Measurements from ENCODE around the gene DSTN.
"Not testable (repeated sequence)": the region's sequence is repeated elsewhere in the genome, so short reads cannot be mapped to it uniquely, and the experiment has no call there.

Gene DSTN

GRCh38 chr20:17653835-17654648 lies 84.2 kb downstream of the DSTN start:
- DNase-seq, result no peak

- no peak for DNase-seq
Measured at GRCh38 chr20:17654649-17655285, 84.9 kb downstream of the DSTN start.

- DNase-seq, result no peak
Measured at GRCh38 chr20:17655286-17655651, 85.4 kb downstream of the DSTN start.

GRCh38 chr20:17655865-17656479 lies 86.1 kb downstream of the DSTN start:
- DNase-seq, result no peak

GRCh38 chr20:17657079-17657825 lies 87.4 kb downstream of the DSTN start:
- DNase-seq, result no peak

GRCh38 chr20:17657898-17658647 lies 88.2 kb downstream of the DSTN start:
- no peak for DNase-seq

GRCh38 chr20:17658648-17658993 lies 88.7 kb downstream of the DSTN start:
- DNase-seq, result no peak

- DNase-seq, result not testable (repeated sequence)
Measured at GRCh38 chr20:17659344-17659743, 89.5 kb downstream of the DSTN start.

All from KG1 (cell line).